NB4 (cell line): ENCODE results near the gene KCNT2.

Experiments used
- MYC ChIP-seq: IDR thresholded peaks from 2 replicates; pipeline ENCODE4 v1.6.1; 2011; ENCODE audit warnings: low read depth, low read length
- TF ChIP-seq, protein P1 (sequence below): IDR thresholded peaks from one replicate; pipeline ENCODE4 v1.5.1; 2012; ENCODE audit warnings: low read depth, low read length

DNA sequence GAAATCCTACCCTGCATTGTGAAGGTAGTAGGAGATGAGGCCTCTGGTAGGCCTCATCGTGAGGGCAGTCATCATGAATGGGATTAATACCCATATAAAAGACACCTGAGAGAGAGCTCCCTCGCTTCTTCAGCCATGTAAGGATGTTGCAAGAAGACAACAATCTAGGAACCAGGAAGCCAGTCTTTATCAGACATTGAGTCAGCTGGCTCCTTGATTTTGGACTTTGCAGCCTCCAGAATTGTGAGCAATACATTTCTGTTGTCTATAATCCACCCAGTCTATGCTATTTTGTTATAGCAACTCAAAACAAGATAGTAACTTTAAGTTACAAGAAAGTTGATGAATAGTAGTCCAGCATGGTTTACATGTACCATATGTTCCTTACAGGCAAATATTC lies 208.5 kb downstream of the KCNT2 start:
- TF ChIP-seq, protein P1, sequence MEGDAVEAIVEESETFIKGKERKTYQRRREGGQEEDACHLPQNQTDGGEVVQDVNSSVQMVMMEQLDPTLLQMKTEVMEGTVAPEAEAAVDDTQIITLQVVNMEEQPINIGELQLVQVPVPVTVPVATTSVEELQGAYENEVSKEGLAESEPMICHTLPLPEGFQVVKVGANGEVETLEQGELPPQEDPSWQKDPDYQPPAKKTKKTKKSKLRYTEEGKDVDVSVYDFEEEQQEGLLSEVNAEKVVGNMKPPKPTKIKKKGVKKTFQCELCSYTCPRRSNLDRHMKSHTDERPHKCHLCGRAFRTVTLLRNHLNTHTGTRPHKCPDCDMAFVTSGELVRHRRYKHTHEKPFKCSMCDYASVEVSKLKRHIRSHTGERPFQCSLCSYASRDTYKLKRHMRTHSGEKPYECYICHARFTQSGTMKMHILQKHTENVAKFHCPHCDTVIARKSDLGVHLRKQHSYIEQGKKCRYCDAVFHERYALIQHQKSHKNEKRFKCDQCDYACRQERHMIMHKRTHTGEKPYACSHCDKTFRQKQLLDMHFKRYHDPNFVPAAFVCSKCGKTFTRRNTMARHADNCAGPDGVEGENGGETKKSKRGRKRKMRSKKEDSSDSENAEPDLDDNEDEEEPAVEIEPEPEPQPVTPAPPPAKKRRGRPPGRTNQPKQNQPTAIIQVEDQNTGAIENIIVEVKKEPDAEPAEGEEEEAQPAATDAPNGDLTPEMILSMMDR, result no peak
- no peak for TF ChIP-seq MYC
